HG02763 (cell line): ENCODE measurements around the gene MAPK8IP2.
"Not testable (repeated sequence)": the region's sequence is repeated elsewhere in the genome, so short reads cannot be mapped to it uniquely, and the experiment has no call there.

Source experiments
- ATAC-seq: cut with Tn5 transposase; IDR thresholded peaks from one replicate; pipeline ENCODE4 v1.9.1; 2021; ENCODE audit warnings: mild to moderate bottlenecking, moderate library complexity; ENCODE audit not compliant: unreplicated experiment

MAPK8IP2 gene

DNA sequence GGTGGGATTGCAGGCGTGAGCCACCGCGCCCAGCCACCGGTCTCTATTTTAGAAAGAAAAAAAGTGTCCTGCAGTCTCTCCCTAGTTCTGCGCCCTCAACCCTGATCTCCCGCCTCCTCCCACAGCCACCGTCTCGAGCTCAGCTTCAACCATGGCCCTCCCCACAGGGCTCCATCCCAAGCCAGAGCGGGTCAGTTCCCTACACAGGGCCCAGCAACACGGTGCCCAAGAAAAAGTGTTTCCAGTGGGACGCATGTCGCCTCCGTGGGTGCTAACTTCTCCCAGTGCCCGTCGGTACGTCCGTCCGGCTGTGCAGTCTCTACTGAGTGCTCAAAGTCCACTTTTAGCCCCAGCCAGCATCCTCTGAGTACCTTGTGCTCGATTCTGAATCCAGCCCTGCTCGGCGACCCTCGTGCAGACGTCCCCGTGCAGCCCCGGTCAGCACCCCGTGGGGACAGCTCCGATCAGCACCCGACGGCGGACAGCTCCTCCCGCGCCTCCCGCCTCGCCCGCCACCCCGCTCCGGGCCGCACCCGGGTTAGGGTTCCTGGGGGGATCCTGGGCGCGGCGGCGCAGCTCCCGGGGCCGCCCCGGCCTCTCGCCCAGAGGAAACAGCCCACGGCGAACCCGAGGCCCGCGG is 657 bp upstream of the MAPK8IP2 start:
- ATAC-seq = no peak

DNA sequence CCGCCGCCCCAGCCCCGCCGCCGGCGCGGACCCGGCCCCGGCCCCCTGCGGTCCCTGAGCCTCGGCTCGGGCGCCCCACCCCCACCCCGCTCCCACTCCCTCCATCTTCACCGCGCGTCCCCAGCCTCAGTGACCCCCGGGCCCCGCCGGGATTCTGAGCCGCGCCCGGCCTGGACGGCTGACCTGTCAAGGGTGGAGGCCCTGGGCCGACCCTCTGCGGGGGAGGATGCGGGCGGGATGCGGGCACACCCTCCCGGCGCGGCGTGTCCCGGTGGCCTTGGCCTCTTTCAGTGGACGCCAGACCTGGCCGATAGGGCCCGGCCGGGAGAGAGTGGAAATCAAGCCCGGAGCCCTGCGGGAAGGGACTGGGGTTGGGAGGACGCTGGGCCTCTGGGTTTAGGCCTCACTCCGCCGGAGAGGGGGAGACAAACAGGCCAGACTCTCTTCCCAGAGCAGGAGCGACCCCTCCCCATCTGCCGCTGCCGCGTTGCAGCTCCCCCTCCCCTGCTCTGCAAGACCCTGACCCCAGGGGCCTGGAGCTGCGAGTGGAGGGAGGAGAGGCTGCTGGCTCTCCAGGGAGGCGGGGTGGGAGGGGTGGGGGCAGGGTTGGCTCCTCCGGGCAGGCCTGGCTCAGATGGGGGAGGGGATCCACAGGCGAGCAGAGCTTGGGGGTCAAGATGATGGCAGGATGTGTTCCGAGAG is 525 bp downstream of the MAPK8IP2 start:
- ATAC-seq = no peak

GRCh38 chr22:50601669-50602337 is 1.2 kb downstream of the MAPK8IP2 start:
- ATAC-seq = no peak

DNA sequence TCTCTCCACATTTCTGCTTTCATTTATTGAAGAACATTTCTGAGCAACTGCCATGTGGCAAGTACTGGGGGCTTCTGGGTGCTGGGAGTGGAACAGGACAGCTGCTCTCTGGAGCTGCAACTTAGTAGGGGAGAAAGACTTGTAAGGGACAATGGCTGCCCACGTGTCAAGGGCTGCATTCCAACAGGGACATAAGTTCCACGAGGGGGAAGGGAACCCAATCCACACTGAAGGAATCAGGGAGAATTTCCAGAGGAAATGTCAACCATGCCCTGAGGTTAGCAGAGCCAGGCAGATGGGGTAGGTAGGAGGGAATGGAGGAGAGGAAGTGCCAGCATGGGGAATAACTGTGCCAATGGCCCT is 1.7 kb downstream of the MAPK8IP2 start:
- ATAC-seq = no peak

DNA sequence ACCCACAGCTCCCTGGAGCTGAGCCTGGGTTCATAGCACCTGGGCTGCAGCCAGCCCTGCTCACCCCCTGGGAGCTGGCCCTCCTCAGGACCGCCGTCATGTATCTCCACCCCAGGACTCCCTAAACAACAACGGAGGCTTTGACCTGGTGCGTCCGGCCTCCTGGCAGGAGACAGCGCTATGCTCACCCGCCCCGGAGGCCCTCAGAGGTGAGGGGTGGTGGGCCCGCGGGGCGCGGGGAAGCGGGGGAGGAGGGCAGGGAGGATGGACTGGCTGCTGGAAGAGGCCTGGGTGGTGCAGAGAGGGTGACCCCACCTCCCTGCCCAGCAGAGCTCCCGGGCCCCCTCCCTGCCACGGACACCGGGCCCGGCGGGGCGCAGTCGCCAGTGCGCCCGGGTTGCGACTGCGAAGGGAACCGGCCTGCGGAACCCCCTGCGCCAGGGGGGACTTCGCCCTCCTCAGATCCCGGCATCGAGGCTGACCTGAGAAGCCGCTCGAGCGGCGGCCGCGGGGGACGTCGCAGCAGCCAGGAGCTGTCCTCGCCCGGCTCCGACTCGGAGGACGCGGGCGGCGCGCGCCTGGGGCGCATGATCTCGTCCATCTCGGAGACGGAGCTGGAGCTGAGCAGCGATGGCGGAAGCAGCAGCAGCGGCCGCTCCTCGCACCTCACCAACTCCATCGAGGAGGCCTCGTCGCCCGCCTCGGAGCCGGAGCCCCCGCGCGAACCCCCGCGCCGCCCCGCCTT is 3.1 kb downstream of the MAPK8IP2 start:
- no peak for ATAC-seq

DNA sequence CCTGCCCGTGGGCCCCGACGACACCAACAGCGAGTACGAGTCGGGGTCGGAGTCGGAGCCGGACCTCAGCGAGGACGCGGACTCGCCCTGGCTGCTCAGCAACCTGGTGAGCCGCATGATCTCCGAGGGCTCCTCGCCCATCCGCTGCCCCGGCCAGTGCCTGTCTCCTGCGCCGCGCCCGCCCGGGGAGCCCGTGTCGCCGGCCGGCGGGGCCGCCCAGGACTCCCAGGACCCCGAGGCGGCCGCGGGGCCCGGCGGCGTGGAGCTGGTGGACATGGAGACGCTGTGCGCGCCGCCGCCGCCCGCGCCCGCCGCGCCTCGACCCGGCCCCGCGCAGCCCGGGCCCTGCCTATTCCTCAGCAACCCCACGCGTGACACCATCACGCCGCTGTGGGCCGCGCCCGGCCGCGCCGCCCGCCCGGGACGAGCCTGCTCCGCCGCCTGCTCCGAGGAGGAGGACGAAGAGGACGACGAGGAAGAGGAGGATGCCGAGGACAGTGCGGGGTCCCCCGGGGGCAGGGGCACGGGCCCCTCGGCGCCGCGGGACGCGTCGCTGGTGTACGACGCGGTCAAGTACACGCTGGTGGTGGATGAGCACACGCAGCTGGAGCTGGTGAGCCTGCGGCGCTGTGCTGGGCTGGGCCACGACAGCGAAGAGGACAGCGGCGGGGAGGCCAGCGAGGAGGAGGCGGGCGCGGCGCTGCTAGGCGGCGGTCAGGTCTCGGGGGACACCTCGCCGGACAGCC is 3.8 kb downstream of the MAPK8IP2 start:
- ATAC-seq = no peak

DNA sequence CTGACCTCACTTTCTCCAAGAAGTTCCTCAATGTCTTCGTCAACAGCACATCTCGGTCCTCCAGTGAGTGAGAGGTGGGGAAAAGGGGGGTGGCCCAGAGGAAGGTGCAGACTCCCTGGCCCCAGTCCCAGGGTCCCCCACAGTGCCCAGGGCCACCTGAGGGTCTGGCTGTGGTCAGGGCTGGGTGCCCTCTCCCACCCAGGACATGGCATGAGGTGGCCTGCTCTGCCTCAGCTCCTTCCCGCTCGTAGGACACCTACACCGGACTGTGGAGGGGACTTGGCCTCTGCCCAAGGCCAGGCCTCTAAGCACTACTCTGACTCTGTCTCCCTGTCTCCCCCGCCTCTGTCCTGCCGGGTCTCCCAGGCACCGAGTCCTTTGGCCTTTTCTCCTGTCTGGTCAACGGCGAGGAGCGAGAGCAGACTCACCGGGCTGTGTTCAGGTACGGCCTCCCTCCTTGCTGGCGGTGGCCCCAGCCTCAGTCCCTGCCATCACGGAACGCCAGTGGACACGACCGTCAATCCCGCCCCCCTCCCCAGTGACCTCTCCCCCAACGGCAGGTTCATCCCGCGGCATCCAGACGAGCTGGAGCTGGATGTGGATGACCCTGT is 4.5 kb downstream of the MAPK8IP2 start:
- no peak for ATAC-seq

DNA sequence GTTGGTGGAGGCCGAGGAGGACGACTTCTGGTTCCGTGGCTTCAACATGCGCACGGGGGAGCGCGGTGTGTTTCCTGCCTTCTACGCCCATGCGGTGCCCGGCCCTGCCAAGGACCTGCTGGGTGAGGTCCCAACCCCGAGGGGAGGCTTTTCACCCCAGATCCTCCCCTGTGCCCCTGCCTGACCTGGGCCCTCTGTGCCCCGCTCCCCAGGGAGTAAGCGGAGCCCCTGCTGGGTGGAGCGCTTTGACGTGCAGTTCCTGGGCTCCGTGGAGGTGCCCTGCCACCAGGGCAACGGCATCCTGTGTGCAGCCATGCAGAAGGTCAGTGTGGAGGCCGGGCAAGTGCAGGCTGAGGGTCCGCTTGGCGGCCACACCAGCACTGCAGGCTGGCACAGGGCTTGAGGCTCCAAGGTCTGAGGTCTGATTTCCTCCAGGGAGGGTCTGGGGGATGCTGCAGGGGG is 5.1 kb downstream of the MAPK8IP2 start:
- ATAC-seq = no peak

DNA sequence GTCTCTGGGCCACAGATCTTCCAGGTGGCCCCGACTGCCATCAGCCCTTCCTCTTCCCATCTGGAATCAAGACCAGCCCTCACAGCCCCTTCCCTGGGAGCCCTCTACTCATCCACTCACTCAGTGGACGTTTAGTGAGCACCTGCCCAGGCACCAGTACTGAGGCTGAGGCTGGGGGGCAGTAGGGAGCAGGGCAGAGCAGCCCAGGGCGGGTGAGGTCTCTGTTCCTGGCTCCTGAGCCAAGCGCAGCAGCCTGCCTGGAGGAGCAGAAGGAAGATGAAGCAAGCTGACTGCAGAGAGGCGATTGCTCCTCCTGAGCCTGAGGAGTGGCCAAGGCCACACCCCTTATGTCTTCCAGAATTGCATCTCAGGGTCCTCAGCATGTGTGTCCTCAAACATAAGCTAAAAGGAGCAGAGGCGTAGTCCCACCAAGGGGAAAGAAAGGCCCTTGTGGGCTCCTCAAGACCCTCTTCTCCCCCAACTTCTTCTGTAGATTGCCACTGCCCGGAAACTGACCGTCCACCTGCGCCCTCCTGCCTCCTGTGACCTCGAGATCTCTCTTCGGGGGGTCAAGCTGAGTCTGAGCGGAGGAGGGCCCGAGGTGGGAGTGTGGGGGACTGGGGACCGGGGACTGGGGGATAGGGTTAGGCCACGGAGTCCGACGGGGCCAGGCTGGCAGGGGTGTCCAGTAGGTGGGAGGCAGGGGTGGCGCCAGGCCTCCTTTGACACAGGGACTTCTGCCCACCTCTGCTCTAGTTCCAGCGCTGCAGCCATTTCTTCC is 5.8 kb downstream of the MAPK8IP2 start:
- ATAC-seq = no peak

- no peak for ATAC-seq
Observed at GRCh38 chr22:50606946-50607658, 6.5 kb downstream of the MAPK8IP2 start.

GRCh38 chr22:50607659-50608020 is 7.0 kb downstream of the MAPK8IP2 start:
- ATAC-seq = no peak

DNA sequence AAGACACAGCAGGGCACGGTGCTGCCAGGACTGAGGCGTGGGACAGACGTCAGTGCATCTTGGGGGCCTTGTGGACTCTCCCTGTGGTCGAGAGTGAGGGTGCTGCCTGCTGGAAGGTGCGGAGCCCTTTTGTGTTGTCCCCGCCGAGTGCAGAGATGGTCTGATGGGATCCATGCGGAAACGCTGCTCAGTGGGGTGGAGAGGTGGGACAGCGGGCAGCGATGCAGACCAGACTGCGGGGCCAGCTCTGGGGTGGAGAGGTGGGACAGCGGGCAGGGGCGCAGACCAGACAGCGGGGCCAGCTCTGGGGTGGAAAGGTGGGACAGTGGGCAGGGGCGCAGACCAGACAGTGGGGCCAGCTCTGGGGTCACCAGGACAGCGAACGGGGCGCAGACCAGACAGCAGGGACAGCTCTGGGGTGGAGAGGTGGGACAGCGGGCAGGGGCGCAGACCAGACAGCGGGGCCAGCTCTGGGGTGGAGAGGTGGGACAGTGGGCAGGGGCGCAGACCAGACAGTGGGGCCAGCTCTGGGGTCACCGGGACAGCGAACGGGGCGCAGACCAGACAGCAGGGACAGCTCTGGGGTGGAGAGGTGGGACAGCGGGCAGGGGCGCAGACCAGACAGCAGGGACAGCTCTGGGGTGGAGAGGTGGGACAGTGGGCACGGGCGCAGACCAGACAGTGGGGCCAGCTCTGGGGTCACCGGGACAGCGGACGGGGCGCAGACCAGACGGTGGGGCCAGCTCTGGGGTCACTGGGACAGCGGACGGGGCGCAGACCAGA is 7.7 kb downstream of the MAPK8IP2 start:
- not testable (repeated sequence) for ATAC-seq

GRCh38 chr22:50608996-50609395 is 8.4 kb downstream of the MAPK8IP2 start:
- ATAC-seq = no peak

- ATAC-seq = no peak
Observed at GRCh38 chr22:50609599-50609998, 9.0 kb downstream of the MAPK8IP2 start.

- ATAC-seq = no peak
Observed at GRCh38 chr22:50610041-50610451, 9.5 kb downstream of the MAPK8IP2 start.

DNA sequence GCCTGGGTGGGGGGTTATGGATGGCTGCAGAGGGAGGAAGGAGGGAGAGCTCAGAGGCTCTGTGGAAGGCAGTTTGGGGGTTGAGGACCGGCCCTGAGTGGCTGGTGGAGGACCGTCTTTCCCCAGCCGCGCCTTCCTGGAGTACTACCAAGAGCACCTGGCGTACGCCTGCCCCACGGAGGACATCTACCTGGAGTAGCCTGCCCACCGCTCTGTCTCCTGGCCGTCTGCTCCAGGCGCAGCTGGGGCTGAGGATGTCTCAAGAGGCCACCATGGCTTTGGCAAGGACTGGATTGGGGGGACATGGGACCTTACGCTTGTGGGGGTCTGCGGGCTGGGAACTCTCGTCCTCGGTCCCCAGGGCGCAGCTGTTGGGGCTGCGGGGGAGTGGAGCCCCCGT is 10.0 kb downstream of the MAPK8IP2 start:
- ATAC-seq = no peak

GRCh38 chr22:50611341-50612060 is 10.9 kb downstream of the MAPK8IP2 start:
- ATAC-seq = no peak

DNA sequence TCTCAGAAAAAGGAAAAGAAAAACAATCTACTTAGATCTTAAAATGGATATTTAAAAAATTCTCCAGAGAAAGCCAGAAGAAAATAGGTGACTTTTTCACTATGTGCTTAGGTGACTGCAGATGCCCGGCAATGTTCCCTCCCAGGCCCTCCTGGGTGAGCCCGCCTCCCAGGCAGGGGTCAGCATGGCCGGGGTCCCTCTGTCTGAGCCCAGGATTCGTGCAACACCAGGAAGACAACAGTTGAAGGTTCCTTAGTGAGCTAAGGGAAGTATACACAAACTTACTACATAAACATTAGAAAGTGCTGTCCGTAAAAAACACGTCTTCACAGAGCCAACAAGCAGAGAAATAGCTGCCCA is 11.6 kb downstream of the MAPK8IP2 start:
- no peak for ATAC-seq
